ENCODE measurements around the gene ZNF653. TPM values are rescaled to one million over a fixed set of nuclear protein-coding genes. Genes with fewer than 3 reads are reported as not detected.

Gene ZNF653
- total and polyA plus RNA-seq, 2 of the 8 experiments (the other 6 are each of a cell fraction or from before 2014, with no cell fraction given): 7.0 to 7.9 TPM

DNA sequence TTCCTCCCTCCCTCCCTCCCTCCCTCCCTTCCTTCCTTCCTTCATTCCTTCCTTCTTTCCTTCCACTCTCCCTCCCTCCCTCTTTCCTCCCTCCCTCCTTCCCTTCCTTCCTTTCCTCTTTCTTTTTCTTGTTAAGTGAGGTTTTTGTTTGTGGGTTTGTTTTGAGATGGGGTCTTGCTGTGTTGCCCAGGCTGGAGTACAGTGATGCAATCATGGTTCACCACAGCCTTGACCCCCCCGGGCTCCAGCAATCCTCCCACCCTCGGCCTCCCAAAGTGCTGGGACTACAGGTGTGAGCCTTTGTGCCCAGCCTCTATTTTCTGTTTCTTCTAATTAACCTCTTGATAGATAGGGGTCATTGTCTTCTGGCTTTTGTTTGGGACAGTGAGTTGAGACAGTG lies 44.2 kb downstream of the ZNF653 start:
- no peak overlapping the region for H2BK5ac ChIP-seq (ENCODE audit: low read depth, low read length)
- H3K23ac ChIP-seq (ENCODE audit: insufficient read length): no peak overlapping the region
- H3K9ac ChIP-seq (replicated peaks in 1 of 4; ENCODE audit: extremely low read depth in 1 of 4, low read depth in 3 of 4, low read length in 3 of 4): no peak overlapping the region
- no peak overlapping the region for H2BK120ac ChIP-seq (replicated peaks; ENCODE audit: low read depth, low read length)
- ChIA-PET POLR2A (ENCODE audit: partially characterized antibody) (interaction anchor here (1.2 kb wide), 1 partner anchor 20 kb away, joined by 3 read pairs; the partner anchor contains the start of gene ELAVL3), CTCF (ENCODE audit: partially characterized antibody) (interaction anchor here (0.9 kb wide), 1 partner anchor 20 kb away, joined by 3 read pairs; no protein-coding TSS in a partner anchor)
- H4K8ac ChIP-seq (ENCODE audit: extremely low read depth, insufficient read depth, low read length): no peak overlapping the region
- H3K36me3 ChIP-seq (ENCODE audit: control insufficient read depth in 2 of 4, insufficient read depth in 4 of 4, low read length in 3 of 4): no peaks in the 10 kb centered on the region
- DNase-seq (ENCODE audit: low read depth in 1 of 2, low spot score in 2 of 2) (no peak), FAIRE-seq (no peak)
- no CpG with 5 or more reads among the region's 2 CpGs for WGBS, 2 experiments (ENCODE audit: extremely low coverage in 1 of 2, insufficient coverage in 1 of 2, insufficient read length in 1 of 2, insufficient replicate concordance in 2 of 2, low coverage in 1 of 2, low lambda C conversion rate in 2 of 2, missing lambda C conversion rate in 1 of 2)
- H2BK12ac ChIP-seq (ENCODE audit: low read depth, low read length): no peak overlapping the region
- no peaks in the 10 kb centered on the region for H3K27me3 ChIP-seq (replicated peaks in 1 of 4; ENCODE audit: control insufficient read depth in 3 of 4, extremely low read depth in 1 of 4, insufficient read depth in 3 of 4, low read length in 3 of 4)
- H3K27ac ChIP-seq (ENCODE audit: low read depth, low read length): no peak overlapping the region
- no peak overlapping the region for H3K4me3 ChIP-seq (ENCODE audit: extremely low read depth in 1 of 4, insufficient read depth in 2 of 4, low read depth in 3 of 4, low read length in 4 of 4)
- no peak overlapping the region for H3K14ac ChIP-seq (ENCODE audit: insufficient read length)
- no peak overlapping the region for H3K18ac ChIP-seq (ENCODE audit: extremely low read depth, low read length)
- H3K4me1 ChIP-seq (replicated peaks in 1 of 4; ENCODE audit: control insufficient read depth in 3 of 4, insufficient read depth in 4 of 4, low read length in 3 of 4): peaks cover 4 to 22% (median 11%) of the 10 kb centered on the region in 4 experiments
- H2BK20ac ChIP-seq (ENCODE audit: low read length): no peak overlapping the region
- H2BK15ac ChIP-seq (ENCODE audit: low read length): no peak overlapping the region
- no peak for TF ChIP-seq HDAC2 (IDR thresholded peaks at IDR 0.05; ENCODE audit: borderline replicate concordance in 1 of 2, low read depth in 2 of 2, low read length in 2 of 2)
- TF ChIP-seq, protein P1, sequence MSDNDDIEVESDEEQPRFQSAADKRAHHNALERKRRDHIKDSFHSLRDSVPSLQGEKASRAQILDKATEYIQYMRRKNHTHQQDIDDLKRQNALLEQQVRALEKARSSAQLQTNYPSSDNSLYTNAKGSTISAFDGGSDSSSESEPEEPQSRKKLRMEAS (IDR thresholded peaks at IDR 0.05): no peak
- no peak for TF ChIP-seq CBX8 (IDR thresholded peaks at IDR 0.05; ENCODE audit: borderline replicate concordance, low read depth, low read length)
- H2AK5ac ChIP-seq (ENCODE audit: low read depth, low read length): no peak overlapping the region
- H3K23me2 ChIP-seq (ENCODE audit: low read depth, low read length): peaks cover 9% of the 10 kb centered on the region; the same call in 1 of the 2 replicates
- no peak overlapping the region for H2AFZ ChIP-seq (ENCODE audit: low read length)
- no peaks in the 10 kb centered on the region for H3K9me3 ChIP-seq (ENCODE audit: insufficient read depth in 2 of 2, low read depth in 1 of 2, low read length in 1 of 2)
- H3K4ac ChIP-seq (replicated peaks; ENCODE audit: insufficient read length, low read depth, low read length): no peak overlapping the region
- H4K91ac ChIP-seq (replicated peaks; ENCODE audit: insufficient read length, low read length): no peak overlapping the region
- H3K4me2 ChIP-seq (ENCODE audit: insufficient read depth in 1 of 2, low read depth in 2 of 2, low read length in 2 of 2): no peak overlapping the region
- no peak overlapping the region for H4K5ac ChIP-seq (ENCODE audit: insufficient read length, low read depth, low read length)
- H3K79me1 ChIP-seq (ENCODE audit: low read depth, low read length): peaks cover 4% of the 10 kb centered on the region; the same call in 1 of the 2 replicates
- H3K79me2 ChIP-seq (ENCODE audit: control insufficient read depth in 1 of 2, insufficient read depth in 2 of 2, low read length in 2 of 2): no peaks in the 10 kb centered on the region
- peaks cover 0 to 9% of the 10 kb centered on the region in 2 experiments for H4K20me1 ChIP-seq (replicated peaks in 1 of 2; ENCODE audit: control insufficient read depth in 1 of 2, insufficient read depth in 2 of 2, low read length in 2 of 2)
- no peak overlapping the region for H3K56ac ChIP-seq (replicated peaks; ENCODE audit: insufficient read length, low read depth, low read length)
